Ovary (tissue), 3 donors: ENCODE data around the gene AFAP1.

Experiments
- CTCF ChIP-seq, 3 donors: fragments of 450-650 bp in 2 of 3; fragments of 200-600 bp in 1 of 3; IDR thresholded peaks; one replicate each; pipeline versions ENCODE4 v1.5.1 to v1.8.0; 2016 to 2022; ENCODE audit warnings: antibody characterized with exemption in 3 of 3, mild to moderate bottlenecking in 1 of 3
- EP300 ChIP-seq: sonication (generic); formaldehyde crosslinking; IDR thresholded peaks from one replicate; pipeline ENCODE4 v1.6.1; 2017; ENCODE audit warnings: antibody characterized with exemption
- POLR2A ChIP-seq: fragments of 450-650 bp; IDR thresholded peaks from one replicate; pipeline ENCODE4 v1.6.1; 2017; ENCODE audit warnings: antibody characterized with exemption, mild to moderate bottlenecking, moderate library complexity
- donor health status: DM: no; HTN: no; CAD: no.

- no peak for TF ChIP-seq CTCF (IDR thresholded peaks at IDR 0.05)
- TF ChIP-seq POLR2A = no peak
- TF ChIP-seq EP300 = no peak
Observed at GRCh38 chr4:7912826-7913225, 26.8 kb downstream of the AFAP1 start.
